GM21786 (cell line): ENCODE data around the gene HOXB3.

Experiments used
- ATAC-seq: cut with Tn5 transposase; IDR thresholded peaks from one replicate; pipeline ENCODE4 v1.9.1; 2021; ENCODE audit not compliant: unreplicated experiment

The HOXB3 gene

DNA sequence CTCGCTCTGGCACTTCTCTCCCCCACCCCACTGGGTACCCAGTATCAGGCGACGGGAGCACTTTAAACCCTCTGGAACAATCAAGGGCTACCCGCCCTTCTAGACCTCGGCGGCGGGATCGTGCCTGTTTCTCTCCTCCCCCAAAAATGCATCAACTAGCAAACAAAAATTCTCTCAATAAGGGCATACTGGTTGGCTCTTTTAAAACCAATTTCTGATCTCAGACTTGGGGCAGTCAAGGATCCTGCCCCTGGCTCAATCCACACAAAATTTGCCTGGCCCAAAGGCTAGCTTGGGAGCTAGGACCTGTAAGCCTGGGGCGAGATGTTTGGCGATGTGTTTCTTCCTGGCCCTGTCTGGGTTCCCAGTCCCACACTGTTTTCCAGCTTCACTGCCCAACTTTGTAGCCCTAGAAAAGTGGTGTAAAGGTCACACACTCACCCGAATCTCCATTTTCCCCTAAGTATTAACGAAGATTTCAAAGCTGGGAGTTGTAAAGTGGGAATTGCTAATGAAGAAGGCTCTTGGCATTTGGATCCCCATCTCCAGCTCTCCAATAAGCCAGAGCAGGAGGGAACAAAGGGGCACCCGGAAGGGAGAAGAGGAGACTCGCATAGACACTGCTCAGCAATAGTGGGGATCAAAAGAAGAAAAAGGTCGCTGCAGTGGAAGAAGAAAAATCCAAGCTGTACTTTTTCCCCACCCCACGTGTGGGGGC is 30.8 kb downstream of the HOXB3 start:
- no peak for ATAC-seq

DNA sequence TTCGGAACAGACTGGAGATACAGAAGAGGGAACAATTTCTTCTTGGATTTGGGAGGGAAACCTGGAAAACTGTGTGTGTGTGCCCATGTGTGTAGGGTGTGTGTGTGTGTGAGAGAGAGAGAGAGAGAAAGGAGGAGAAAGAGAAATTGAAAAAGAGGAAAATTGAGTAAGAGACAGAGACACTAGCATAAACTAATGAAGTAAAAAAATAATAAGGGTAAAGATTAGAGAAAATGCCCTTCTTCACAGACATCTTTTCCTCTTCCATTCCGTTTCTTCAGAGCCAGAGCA is 31.3 kb downstream of the HOXB3 start:
- ATAC-seq: no peak

DNA sequence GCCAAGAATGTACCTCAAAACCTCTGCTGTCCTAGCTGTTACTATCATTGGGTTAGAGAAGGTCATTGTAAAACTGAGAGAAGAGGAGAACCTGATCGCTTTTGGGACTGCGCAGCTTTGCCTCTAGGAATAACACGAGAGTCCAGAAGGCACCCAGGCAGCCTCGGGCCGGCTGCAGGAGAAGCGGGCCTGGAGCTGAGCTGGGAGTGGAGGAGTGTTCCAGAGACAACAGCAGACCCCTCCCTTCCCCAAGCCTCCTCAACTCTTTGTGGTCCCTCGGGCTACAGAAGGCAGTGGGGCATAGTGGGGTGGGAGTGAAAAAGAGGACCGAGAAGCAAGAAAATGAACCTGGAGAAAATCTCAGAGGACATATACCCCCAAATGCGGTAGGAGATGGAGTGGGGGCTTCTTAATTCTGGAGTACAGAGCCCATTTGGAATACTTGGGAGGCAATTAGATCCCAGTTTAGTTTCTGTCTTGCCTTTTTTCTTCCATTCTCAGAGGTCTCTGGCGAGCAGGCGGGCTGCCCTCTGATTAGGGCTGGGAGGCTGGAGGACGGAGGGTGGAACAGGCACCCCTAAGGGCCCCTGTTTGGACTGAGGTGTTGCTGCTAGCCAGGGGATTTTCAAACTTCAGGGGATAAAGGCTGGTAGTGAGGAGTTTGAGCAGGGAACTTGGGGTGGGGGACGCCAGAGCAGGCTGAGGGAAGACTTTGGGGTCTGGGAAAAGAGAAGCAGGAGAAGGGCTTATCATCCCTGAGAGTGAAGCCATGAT is 31.8 kb downstream of the HOXB3 start:
- no peak for ATAC-seq

DNA sequence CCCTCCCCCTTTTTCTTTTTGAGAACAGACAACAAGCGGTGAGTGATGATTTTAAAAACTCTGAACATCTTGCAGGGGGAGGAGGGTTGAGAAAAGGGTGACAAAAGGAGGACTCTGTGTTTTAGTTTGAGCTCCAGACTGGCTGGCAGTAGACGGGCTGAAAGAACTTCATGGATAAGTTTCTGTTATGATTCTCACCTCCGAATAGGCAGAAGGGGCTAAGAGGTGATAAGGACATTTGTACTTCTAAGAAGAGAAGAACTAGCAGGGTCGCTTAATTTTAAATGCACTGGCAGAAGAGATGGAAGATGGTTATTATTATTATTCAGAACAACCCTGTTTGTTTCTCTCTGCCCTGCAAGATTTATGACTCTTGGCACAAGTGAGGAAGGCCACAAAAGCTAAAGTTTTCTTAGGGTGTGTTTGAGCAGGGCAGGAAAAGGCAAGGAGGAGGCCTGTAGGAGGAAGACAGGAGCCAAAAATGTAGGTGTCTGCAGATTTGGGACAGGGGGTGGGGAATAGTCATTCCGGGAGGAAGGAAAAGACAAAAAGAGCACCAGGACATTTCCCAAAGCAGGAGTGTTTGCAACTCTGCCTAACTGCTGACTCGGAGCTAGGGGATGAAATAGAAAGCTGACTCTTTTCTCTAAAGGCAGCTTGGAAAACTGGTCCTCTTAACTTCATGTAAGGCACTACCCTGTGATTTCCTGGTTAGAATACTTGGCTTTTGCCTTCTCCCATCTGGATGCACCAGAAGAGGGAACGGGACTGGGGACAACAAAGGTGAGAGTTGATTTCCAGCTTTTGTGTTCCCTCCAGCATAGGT is 33.3 kb downstream of the HOXB3 start:
- no peak for ATAC-seq

DNA sequence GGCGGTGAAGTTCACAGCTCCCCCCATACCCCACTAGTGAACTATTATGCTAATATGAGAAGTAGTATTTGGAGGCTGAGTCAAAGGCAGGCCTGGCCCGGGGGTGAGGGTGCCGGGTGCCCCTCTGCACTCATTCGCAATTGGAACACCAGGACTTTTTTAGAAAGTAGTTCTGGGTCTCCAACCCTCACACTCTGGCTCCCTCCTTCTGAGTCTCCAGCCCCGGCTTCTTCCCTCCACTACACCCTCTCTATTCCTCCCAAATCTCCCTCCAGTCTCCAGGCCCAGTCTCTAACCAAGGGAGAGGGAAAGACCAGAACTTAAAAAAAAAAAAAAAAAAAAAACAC is 33.8 kb downstream of the HOXB3 start:
- ATAC-seq: no peak

DNA sequence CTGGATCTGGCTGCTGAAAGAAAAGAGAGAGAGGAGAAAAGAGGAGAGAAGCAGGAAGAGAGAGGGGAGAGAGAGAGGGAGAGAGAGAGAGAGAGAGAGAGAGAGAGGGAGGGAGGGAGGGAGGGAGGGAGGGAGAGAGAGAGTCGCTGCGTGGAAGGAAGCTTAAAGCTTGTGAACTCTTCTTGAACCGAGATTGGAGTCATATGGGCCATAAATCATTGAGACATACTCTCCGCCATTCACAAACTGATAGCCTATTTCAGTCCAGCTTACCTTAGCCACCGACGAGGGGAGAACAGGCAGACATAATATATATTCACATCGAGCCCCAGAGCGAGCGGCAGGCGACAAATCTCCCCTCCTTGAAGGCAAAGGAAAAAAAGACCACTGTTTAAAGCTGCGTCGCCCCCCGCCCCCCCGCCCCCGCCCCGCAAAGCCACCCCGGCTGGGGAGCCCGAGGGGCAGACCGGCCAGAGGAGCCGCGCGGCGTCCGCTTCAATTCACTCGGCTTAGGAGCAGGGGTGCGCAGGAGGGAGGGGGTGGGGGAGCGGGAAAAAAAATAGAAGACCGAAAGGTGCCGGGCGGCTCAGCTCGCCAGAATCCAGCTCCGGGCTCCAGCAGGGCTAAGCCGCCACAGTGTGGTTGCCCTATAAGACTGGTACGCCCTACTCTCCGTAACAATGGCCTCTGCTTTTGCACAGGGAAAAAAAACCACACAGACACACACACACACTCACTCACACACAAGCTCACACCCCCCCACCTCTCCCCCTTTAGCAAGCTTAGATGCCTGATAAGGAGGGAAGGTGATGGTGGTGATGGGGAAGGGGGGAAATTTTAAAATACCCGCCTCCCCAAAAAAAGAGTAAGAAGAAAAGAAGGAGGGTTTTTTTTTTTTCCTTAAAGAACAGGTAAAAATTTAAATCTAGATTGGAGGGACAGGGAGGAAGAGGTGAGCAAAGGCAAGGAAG is 34.5 kb downstream of the HOXB3 start:
- no peak for ATAC-seq

DNA sequence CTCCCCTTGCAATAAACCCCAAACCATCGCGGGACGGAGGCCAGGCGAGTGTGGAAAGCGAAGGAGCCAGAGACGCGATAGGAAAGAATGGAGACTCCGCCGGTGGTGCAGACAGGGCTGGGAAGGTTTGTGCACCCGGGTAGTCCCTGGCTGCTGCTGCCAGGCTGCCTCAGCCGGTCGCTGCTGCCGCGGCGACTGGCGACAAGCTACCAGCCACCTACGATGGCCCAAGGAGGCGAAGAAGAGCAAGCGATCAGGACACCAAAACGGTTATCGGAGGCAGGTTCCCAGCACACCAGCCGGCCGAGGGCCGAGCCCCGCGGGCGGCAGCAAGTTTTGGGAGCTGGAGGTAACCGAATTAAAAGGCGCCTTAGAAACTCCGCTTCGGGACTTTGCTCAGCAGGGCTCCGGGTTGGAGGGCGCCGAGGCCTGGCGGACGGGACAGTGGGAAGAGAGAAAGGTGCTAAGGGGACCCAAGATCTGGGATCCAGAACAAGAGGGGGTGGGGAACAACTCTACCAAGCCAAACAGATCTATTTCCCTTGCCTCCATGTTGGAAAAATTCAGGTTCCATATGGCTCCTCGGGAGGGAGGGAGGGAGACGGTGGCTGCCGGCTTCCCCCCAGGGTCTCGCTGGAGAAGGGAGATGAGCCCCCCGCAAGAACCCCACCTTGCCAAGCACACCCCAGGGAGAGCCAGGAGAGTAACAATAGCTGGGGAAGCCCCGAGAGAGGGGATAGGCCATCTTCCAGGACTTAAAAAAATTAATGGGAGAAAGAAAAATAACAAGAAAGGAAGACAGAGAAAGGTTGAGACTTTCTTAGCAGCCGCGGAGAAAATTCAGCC is 35.4 kb downstream of the HOXB3 start:
- no peak for ATAC-seq

DNA sequence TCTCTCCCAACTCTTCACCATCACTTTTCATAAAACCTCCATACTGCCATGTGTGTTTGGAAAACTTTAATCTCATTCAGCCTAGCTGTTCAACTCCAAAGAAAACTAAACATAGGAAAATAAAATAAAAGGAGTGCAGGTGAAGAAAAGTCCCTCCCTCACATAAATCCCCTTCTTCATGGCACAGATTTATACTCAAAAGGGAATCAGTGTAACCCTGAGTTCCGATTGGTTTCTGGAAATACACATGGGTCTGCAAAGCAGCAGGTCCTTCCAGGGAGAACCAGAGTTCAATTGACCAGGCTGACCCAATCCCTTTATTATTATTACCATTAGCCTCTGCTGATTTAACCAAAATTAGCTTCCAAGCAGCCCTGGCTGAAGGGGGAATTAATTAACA is 36.2 kb downstream of the HOXB3 start:
- no peak for ATAC-seq

DNA sequence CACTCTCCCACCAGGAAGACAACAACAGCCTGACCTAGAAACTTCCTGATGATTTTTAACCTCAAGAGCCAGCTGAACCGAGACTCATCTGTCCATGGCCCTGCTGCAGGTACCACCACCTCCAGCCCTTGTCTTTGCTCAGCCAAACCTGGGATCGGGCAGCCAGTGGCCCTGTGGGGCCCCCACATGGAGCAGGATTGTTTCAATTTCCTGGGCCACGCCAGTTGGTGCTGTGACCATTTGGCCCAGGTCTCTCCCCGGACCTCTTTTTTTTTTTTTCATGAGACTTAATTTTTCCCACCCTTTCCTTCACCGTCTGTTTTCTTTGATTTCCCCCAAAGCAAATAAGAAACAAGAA is 36.9 kb downstream of the HOXB3 start:
- no peak for ATAC-seq

DNA sequence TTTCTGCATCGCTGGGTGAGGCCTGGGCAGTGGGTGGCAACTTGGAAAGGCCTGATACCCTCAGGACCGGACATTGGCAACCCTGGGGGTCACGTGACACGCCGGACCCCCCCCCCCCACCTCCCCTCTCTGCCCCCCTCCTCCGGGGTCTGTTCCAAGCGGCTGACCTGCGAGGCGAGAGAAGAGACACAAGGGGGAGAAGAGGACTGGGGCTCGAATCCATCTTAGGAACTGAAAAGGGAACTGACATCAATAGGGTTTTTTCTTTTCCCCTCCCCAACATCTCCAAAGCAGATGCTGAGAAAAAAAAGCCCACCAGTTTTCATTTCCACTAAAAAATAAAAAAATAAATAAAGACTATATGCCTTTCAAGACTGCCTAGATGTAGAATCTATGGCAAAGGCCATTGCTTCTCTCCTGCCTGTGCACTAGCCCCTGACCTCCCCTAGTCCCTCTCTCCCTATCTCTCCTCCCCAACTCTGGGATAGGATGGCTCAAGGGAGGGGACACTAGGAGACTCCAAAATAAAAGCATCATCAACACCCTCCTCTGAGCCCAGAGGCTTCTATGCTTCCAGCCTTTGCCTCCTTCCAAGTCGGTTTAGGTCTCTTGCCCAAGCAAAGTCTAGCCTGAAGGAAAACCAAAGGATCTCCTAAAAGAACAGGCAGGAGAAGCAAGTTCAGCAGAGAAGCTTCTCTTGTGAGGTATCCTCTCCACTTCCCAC is 37.4 kb downstream of the HOXB3 start:
- no peak for ATAC-seq

DNA sequence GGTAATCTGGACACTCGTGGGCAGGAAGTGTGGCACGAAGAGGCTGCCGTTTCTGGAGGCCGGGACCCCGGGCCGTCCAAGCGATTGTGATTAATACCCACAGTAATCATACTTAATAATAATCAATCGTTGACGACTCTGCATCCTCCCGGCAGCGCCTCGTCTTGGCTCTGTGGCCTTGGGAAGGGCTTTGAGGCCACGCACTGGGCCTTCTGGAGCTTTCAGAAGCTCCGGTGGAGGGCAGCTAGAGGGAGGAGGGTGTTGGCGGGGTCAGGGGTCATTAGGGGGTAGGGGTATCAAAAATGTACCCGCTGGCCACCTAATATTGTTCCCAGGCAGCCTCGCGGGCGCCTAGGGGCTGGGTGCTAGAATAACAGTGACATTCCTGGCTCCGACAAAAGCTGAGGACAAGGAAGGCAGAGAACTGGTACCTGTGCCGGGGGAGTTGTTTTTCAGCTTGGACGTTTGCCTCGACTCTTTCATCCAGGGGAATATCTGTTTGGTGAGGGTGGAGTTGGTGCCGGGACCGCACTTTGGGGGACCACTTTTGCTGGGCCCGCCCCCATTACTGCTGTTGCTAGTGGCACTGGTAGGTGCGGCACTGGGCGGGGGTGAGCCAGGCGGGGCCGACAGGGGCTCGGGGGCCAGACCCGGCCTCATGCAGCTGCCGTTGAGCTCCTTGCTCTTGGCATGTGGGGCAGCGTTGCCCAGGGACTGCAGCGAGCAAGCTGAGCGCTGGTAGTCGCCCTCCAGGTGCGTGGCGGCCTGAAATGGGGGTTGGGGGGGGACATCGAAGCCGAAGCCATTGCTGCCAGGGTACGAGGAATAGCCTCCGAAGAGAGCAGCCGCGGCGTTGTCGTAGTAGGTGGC is 38.2 kb downstream of the HOXB3 start:
- ATAC-seq: no peak

DNA sequence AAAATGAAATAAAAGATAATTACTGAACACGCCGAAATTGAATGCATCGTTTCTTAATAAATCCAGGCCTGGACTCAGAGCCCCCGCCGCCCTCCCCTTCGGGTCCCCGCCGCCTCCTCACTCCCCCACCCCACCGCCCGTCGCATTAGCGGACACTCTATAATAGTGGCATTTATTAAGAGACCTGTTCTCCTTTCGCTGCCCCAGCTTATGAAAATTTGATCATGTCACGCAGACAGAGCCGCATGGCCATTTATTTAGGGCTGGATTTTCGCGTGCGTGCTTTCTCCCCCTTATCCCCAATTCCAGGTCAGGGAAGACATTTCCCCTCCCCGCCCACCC is 38.9 kb downstream of the HOXB3 start:
- ATAC-seq: no peak

DNA sequence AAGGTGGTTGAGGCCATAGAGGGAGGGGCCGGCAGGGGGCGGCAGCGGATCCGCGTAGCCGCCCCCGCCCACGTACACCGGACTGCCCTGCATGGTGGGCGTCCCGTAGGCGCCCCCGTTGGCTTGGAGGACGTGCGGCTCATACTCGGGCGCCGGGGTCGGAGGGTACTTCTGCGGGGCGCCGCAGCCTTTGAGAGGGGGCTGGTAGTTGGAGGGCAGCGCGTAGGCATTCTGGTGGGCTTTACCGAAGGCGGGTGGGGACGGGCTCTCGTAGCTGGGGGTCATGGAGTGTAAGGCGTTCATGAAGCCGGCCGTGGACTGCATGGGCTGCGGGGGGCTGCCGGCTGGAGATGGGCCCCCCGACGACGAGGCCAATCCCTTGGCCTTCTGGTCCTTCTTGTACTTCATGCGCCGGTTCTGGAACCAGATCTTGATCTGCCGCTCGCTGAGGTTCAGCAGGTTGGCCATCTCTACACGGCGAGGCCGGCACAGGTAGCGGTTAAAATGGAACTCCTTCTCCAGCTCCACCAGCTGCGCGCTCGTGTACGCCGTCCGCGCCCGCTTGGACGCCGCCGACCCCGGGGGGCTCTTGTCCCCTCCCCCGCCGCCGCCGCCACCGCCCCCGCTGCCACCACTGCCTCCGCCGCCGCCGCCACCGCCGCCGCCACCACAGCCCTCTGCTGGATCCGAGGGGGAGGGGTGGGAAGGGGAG is 39.4 kb downstream of the HOXB3 start:
- ATAC-seq: no peak

DNA sequence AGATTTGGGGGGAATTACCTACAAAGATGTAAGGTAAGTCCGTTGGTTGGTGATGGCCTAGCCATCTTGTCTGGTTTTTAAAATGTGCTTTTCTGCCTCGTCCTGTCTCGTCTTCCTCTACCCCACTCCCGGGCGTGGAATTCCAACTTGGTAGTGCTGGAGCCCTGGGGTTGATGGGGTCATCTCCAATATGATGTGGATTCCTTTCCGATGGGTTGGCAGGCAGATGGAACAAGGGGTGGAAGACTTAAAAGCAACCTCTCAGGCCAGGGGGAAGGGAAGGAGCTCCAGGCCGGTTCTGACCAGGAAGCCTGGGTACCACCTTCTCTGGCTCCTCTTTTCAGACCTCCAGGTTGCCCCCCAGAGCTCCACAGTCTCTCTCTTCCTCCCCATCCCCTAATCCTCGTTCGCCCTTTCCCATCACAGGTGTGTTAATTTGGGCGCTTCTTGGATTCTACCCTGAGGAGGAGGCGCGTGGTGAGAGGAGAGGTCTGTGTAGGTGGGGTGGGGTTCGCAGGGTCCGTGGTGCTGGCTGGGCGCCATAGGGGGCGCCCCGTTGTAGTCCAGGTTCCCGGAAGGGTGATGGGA is 40.0 kb downstream of the HOXB3 start:
- ATAC-seq: no peak

DNA sequence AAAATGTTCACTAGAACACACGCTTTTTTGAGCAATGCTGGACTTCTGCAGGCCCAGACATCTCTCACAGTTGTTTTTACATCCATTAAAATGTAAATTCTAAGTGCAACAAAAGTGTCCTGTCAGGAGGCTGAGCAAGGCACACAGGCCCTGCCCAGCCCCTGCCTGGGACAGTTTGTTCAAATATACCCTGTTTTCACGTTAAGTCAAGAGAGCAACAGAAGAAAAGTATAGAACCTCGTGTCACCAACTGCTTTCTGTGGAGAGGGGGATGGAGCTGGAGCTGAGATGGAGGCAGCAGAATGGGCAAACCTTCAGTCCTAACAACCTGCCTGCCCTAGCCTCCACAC is 40.8 kb downstream of the HOXB3 start:
- ATAC-seq: no peak

DNA sequence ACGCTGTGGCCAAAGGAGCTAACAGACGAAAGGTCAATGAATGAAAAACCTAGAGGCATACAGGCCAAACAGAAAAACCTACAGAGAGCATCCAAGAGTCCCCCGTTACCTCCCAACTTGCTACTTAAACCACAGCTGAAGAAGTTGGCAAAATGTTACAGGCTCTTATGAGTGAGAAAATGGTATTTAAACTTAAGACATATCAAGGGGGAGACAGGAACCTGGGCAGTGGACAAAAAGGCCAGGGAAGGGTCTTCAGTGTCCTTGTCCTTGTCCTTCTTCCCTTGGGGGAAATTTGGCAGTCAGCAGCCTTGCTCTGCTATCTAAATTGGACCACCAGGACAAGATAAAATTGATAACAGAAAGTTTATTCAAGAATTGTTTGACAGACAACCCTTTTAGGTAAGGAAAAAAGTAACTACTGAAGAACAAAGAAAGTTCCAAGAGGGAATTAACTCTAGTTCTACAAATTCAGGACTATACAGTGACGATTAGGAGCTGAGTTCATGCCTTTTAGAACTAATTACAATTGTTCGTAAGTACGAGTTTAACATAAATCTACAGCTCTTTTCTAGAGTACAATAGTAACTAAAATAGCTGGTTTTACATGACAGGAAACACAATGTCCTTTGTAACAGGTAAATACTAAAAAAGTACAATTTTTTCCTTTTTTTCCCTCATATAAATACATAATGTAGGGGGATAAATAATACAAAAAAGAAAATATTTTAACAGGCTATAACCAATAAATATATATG is 41.3 kb downstream of the HOXB3 start:
- no peak for ATAC-seq
